HEK293 (cell line): ENCODE results near the gene MACO1.

ENCODE experiments used
- BCL11A ChIP-seq: fragments of 450-650 bp; formaldehyde crosslinking; IDR thresholded peaks from 2 replicates; pipeline ENCODE4 v1.5.1; 2016; ENCODE audit warnings: low read depth, missing biosample characterization, missing genetic modification characterization
- GLIS2 ChIP-seq: fragments of 450-650 bp; formaldehyde crosslinking; IDR thresholded peaks from 2 replicates; pipeline ENCODE4 v1.5.1; 2016; ENCODE audit warnings: missing biosample characterization, missing genetic modification characterization
- MYNN ChIP-seq: fragments of 450-650 bp; formaldehyde crosslinking; IDR thresholded peaks from 2 replicates; pipeline ENCODE4 v1.5.1; 2016; ENCODE audit warnings: missing biosample characterization, missing genetic modification characterization, borderline replicate concordance
- REPIN1 ChIP-seq: fragments of 450-650 bp; formaldehyde crosslinking; IDR thresholded peaks from 2 replicates; pipeline ENCODE4 v1.5.1; 2017; ENCODE audit warnings: missing biosample characterization, missing genetic modification characterization, low read depth
- ZNF112 ChIP-seq: fragments of 450-650 bp; formaldehyde crosslinking; IDR thresholded peaks from 2 replicates; pipeline ENCODE4 v1.5.0; 2017; ENCODE audit warnings: missing biosample characterization, missing genetic modification characterization
- ZNF121 ChIP-seq: fragments of 450-650 bp; formaldehyde crosslinking; IDR thresholded peaks from 2 replicates; pipeline ENCODE4 v1.5.1; 2016; ENCODE audit warnings: missing biosample characterization, missing genetic modification characterization
- ZNF214 ChIP-seq: fragments of 450-650 bp; formaldehyde crosslinking; IDR thresholded peaks from 2 replicates; pipeline ENCODE4 v1.5.1; 2017; ENCODE audit warnings: missing biosample characterization, mild to moderate bottlenecking, missing genetic modification characterization, borderline replicate concordance
- ZNF274 ChIP-seq, 2 experiments: fragments of 200-500 bp in 1 of 2; fragments of 450-650 bp in 1 of 2; sonication (Bioruptor generic) in 1 of 2; formaldehyde crosslinking in 1 of 2; IDR thresholded peaks; 2 replicates each; pipeline versions ENCODE4 v1.5.1 to v1.6.1; 2014 to 2016; ENCODE audit warnings: borderline replicate concordance in 1 of 2, inconsistent platforms in 1 of 2, low read length in 1 of 2, missing biosample characterization in 1 of 2, missing genetic modification characterization in 1 of 2
- ZNF292 ChIP-seq: fragments of 450-650 bp; formaldehyde crosslinking; IDR thresholded peaks from 2 replicates; pipeline ENCODE4 v1.5.1; 2016; ENCODE audit warnings: low read depth, missing biosample characterization, missing genetic modification characterization, borderline replicate concordance
- ZNF335 ChIP-seq: fragments of 450-650 bp; formaldehyde crosslinking; conservative IDR thresholded peaks from 2 replicates; pipeline ENCODE4 v1.5.1; 2016; ENCODE audit warnings: missing biosample characterization, missing genetic modification characterization
- ZNF623 ChIP-seq: fragments of 450-650 bp; formaldehyde crosslinking; IDR thresholded peaks from 2 replicates; pipeline ENCODE4 v1.5.1; 2016; ENCODE audit warnings: missing biosample characterization, missing genetic modification characterization
- TF ChIP-seq, protein P1 (sequence below): fragments of 450-650 bp; formaldehyde crosslinking; IDR thresholded peaks from 2 replicates; pipeline ENCODE4 v1.5.1; 2016; ENCODE audit warnings: missing biosample characterization, missing genetic modification characterization
- TF ChIP-seq, protein P2 (sequence below): fragments of 450-650 bp; formaldehyde crosslinking; IDR thresholded peaks from 2 replicates; pipeline ENCODE4 v1.5.1; 2016; ENCODE audit warnings: missing biosample characterization, missing genetic modification characterization
- TF ChIP-seq, protein P3 (sequence below): fragments of 450-650 bp; formaldehyde crosslinking; IDR thresholded peaks from 2 replicates; pipeline ENCODE4 v1.5.1; 2016; ENCODE audit warnings: missing biosample characterization, missing genetic modification characterization, borderline replicate concordance

DNA sequence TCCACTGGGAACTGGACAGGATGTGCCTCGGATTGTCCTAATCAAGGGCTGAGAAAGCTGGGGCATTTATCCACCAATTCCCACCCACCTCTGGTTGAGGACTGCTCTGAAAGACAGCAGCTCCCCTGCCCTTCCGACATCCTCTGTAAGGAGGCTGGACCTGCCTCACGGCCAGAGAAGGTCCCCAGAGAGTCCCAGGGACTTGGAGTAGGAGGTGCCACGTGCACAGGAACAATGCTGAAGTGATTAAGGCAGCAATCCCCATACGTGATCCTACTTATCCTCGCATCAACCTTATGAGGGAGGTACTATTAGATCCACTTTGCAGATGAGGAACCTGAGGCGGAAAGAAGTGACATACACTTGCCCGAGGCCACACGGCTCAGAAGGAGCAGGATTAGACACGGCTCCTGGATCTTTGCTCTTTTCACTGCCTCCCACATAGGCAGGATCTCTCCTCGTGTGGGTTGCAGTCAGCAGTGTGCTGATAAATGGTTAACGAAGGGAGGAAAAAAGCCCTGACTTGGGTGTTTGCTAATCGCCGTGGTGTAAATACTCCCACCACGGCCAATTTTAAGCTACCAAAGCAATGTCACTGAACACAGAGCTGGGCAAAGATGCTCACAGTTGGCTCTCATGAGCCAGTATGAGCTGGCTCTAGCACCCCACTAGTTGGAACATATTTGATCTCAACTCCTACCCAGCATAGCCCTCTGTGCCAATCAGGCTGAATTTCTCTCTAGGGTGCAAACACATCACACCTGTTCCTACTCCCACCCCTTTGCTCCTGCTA is 94.1 kb downstream of the MACO1 start:
- TF ChIP-seq, protein P1, sequence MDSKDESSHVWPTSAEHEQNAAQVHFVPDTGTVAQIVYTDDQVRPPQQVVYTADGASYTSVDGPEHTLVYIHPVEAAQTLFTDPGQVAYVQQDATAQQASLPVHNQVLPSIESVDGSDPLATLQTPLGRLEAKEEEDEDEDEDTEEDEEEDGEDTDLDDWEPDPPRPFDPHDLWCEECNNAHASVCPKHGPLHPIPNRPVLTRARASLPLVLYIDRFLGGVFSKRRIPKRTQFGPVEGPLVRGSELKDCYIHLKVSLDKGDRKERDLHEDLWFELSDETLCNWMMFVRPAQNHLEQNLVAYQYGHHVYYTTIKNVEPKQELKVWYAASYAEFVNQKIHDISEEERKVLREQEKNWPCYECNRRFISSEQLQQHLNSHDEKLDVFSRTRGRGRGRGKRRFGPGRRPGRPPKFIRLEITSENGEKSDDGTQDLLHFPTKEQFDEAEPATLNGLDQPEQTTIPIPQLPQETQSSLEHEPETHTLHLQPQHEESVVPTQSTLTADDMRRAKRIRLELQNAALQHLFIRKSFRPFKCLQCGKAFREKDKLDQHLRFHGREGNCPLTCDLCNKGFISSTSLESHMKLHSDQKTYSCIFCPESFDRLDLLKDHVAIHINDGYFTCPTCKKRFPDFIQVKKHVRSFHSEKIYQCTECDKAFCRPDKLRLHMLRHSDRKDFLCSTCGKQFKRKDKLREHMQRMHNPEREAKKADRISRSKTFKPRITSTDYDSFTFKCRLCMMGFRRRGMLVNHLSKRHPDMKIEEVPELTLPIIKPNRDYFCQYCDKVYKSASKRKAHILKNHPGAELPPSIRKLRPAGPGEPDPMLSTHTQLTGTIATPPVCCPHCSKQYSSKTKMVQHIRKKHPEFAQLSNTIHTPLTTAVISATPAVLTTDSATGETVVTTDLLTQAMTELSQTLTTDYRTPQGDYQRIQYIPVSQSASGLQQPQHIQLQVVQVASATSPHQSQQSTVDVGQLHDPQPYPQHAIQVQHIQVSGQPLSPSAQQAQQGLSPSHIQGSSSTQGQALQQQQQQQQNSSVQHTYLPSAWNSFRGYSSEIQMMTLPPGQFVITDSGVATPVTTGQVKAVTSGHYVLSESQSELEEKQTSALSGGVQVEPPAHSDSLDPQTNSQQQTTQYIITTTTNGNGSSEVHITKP: no peak
- no peak for TF ChIP-seq ZNF292 (tag by site-specific recombination)
- TF ChIP-seq, protein P2, sequence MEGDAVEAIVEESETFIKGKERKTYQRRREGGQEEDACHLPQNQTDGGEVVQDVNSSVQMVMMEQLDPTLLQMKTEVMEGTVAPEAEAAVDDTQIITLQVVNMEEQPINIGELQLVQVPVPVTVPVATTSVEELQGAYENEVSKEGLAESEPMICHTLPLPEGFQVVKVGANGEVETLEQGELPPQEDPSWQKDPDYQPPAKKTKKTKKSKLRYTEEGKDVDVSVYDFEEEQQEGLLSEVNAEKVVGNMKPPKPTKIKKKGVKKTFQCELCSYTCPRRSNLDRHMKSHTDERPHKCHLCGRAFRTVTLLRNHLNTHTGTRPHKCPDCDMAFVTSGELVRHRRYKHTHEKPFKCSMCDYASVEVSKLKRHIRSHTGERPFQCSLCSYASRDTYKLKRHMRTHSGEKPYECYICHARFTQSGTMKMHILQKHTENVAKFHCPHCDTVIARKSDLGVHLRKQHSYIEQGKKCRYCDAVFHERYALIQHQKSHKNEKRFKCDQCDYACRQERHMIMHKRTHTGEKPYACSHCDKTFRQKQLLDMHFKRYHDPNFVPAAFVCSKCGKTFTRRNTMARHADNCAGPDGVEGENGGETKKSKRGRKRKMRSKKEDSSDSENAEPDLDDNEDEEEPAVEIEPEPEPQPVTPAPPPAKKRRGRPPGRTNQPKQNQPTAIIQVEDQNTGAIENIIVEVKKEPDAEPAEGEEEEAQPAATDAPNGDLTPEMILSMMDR (tag by site-specific recombination): no peak
- no peak for TF ChIP-seq ZNF623 (tag by site-specific recombination)
- no peak for TF ChIP-seq REPIN1 (tag by site-specific recombination)
- no peak for TF ChIP-seq ZNF214 (tag by site-specific recombination)
- no peak for TF ChIP-seq GLIS2 (tag by site-specific recombination)
- TF ChIP-seq ZNF274 (IDR thresholded peaks at IDR 0.05; ENCODE audit: low read length): no peak
- no peak for TF ChIP-seq ZNF274 (tag by site-specific recombination; IDR thresholded peaks at IDR 0.05; ENCODE audit: borderline replicate concordance)
- no peak for TF ChIP-seq BCL11A (tag by site-specific recombination)
- no peak for TF ChIP-seq ZNF335
- TF ChIP-seq, protein P3, sequence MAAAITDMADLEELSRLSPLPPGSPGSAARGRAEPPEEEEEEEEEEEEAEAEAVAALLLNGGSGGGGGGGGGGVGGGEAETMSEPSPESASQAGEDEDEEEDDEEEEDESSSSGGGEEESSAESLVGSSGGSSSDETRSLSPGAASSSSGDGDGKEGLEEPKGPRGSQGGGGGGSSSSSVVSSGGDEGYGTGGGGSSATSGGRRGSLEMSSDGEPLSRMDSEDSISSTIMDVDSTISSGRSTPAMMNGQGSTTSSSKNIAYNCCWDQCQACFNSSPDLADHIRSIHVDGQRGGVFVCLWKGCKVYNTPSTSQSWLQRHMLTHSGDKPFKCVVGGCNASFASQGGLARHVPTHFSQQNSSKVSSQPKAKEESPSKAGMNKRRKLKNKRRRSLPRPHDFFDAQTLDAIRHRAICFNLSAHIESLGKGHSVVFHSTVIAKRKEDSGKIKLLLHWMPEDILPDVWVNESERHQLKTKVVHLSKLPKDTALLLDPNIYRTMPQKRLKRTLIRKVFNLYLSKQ: no peak
- TF ChIP-seq MYNN (tag by site-specific recombination): no peak
- peak; percentile 82 for TF ChIP-seq ZNF112 (tag by site-specific recombination)
- TF ChIP-seq ZNF121: no peak
